GM19452 (cell line): ENCODE results near the gene WDR83.
"Not testable (repeated sequence)": the region's sequence is repeated elsewhere in the genome, so short reads cannot be mapped to it uniquely, and the experiment has no call there.

Source experiments
- ATAC-seq: cut with Tn5 transposase; IDR thresholded peaks from one replicate; pipeline ENCODE4 v1.9.1; 2021; ENCODE audit not compliant: unreplicated experiment

The WDR83 gene

GRCh38 chr19:12655546-12655945 is 11.1 kb upstream of the WDR83 start:
- ATAC-seq: no peak

GRCh38 chr19:12656899-12657571 is 9.6 kb upstream of the WDR83 start:
- no peak for ATAC-seq

GRCh38 chr19:12657966-12658365 is 8.6 kb upstream of the WDR83 start:
- ATAC-seq: no peak

GRCh38 chr19:12660980-12661379 is 5.6 kb upstream of the WDR83 start:
- ATAC-seq: no peak

- no peak for ATAC-seq
Measured at GRCh38 chr19:12664406-12665280, 2.0 kb upstream of the WDR83 start.

- no peak for ATAC-seq
Measured at GRCh38 chr19:12665281-12665573, 1.4 kb upstream of the WDR83 start.

GRCh38 chr19:12665671-12666264 is 839 bp upstream of the WDR83 start:
- no peak for ATAC-seq

- ATAC-seq: no peak
Measured at GRCh38 chr19:12667731-12668302, 1.2 kb downstream of the WDR83 start.

GRCh38 chr19:12668346-12668745 is 1.7 kb downstream of the WDR83 start:
- ATAC-seq: no peak

- ATAC-seq: no peak
Measured at GRCh38 chr19:12668932-12669269, 2.3 kb downstream of the WDR83 start.

- ATAC-seq: no peak
Measured at GRCh38 chr19:12669270-12670158, 2.9 kb downstream of the WDR83 start.

- ATAC-seq: no peak
Measured at GRCh38 chr19:12670159-12670928, 3.7 kb downstream of the WDR83 start.

- ATAC-seq: no peak
Measured at GRCh38 chr19:12672744-12673143, 6.1 kb downstream of the WDR83 start.

GRCh38 chr19:12675399-12675798 is 8.8 kb downstream of the WDR83 start:
- ATAC-seq: no peak

- ATAC-seq: no peak
Measured at GRCh38 chr19:12675940-12676339, 9.3 kb downstream of the WDR83 start.

GRCh38 chr19:12676384-12676792 is 9.8 kb downstream of the WDR83 start:
- no peak for ATAC-seq

GRCh38 chr19:12676928-12677327 is 10.3 kb downstream of the WDR83 start:
- no peak for ATAC-seq

GRCh38 chr19:12678039-12678438 is 11.4 kb downstream of the WDR83 start:
- ATAC-seq: not testable (repeated sequence)

GRCh38 chr19:12680034-12680433 is 13.4 kb downstream of the WDR83 start:
- ATAC-seq: no peak
